Measurements from ENCODE around the gene SLC44A4. TPM values are rescaled to one million over a fixed set of nuclear protein-coding genes. Genes with fewer than 3 reads are reported as not detected.

SLC44A4 gene
- total and polyA plus RNA-seq, 9 of the 15 experiments (the other 6 are each of a cell fraction or from before 2014, with no cell fraction given): 7.9 to 18.6 (median 11.2) TPM

DNA sequence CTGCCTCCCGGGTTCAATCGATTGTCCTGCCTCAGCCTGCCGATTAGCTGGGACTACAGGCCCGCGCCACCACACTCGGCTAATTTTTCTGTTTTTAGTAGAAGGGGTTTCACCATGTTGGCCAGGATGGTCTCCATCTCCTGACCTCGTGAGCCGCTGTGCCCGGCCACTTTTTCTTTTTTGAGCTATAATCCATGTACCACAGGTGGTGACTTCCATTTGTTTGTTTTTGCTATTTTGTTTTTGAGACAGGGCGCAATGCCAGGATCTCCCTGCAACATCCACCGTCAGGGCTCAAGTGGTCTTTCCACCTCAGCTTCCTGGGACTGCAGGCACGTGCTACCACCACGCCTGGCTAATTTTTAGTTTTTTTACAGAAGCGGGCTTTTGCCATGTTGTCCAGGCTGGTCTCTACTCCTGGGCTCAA is 42.7 kb downstream of the SLC44A4 start (continued):
- TF ChIP-seq HNRNPUL1 (IDR thresholded peaks at IDR 0.05; ENCODE audit: low read length): no peak
- TF ChIP-seq, protein P1, sequence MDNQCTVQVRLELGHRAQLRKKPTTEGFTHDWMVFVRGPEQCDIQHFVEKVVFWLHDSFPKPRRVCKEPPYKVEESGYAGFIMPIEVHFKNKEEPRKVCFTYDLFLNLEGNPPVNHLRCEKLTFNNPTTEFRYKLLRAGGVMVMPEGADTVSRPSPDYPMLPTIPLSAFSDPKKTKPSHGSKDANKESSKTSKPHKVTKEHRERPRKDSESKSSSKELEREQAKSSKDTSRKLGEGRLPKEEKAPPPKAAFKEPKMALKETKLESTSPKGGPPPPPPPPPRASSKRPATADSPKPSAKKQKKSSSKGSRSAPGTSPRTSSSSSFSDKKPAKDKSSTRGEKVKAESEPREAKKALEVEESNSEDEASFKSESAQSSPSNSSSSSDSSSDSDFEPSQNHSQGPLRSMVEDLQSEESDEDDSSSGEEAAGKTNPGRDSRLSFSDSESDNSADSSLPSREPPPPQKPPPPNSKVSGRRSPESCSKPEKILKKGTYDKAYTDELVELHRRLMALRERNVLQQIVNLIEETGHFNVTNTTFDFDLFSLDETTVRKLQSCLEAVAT (IDR thresholded peaks at IDR 0.05): peak in 1 of 2 experiments; percentile 7; a peak in 2 of 4 replicates
- no peak for TF ChIP-seq SLC30A9 (CRISPR knock-in tag; IDR thresholded peaks at IDR 0.05)
- no peak for TF ChIP-seq MYBL2 (IDR thresholded peaks at IDR 0.05; ENCODE audit: low read depth)
- no peak for TF ChIP-seq MYBL2 (CRISPR knock-in tag; IDR thresholded peaks at IDR 0.05; ENCODE audit: borderline replicate concordance)
- no peak for TF ChIP-seq POLR2H (tag; IDR thresholded peaks at IDR 0.05; ENCODE audit: low read depth)
- TF ChIP-seq, protein P2, sequence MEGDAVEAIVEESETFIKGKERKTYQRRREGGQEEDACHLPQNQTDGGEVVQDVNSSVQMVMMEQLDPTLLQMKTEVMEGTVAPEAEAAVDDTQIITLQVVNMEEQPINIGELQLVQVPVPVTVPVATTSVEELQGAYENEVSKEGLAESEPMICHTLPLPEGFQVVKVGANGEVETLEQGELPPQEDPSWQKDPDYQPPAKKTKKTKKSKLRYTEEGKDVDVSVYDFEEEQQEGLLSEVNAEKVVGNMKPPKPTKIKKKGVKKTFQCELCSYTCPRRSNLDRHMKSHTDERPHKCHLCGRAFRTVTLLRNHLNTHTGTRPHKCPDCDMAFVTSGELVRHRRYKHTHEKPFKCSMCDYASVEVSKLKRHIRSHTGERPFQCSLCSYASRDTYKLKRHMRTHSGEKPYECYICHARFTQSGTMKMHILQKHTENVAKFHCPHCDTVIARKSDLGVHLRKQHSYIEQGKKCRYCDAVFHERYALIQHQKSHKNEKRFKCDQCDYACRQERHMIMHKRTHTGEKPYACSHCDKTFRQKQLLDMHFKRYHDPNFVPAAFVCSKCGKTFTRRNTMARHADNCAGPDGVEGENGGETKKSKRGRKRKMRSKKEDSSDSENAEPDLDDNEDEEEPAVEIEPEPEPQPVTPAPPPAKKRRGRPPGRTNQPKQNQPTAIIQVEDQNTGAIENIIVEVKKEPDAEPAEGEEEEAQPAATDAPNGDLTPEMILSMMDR (IDR thresholded peaks at IDR 0.05 in 2 of 3, conservative IDR thresholded peaks at IDR 0.05 in 1 of 3; ENCODE audit: insufficient read depth in 2 of 3, low read depth in 1 of 3, low read length in 3 of 3): 0 out of 6 replicates have a peak, but pooled peaks of 1 of the 3 experiments have one; percentile 2
- TF ChIP-seq, protein P3, sequence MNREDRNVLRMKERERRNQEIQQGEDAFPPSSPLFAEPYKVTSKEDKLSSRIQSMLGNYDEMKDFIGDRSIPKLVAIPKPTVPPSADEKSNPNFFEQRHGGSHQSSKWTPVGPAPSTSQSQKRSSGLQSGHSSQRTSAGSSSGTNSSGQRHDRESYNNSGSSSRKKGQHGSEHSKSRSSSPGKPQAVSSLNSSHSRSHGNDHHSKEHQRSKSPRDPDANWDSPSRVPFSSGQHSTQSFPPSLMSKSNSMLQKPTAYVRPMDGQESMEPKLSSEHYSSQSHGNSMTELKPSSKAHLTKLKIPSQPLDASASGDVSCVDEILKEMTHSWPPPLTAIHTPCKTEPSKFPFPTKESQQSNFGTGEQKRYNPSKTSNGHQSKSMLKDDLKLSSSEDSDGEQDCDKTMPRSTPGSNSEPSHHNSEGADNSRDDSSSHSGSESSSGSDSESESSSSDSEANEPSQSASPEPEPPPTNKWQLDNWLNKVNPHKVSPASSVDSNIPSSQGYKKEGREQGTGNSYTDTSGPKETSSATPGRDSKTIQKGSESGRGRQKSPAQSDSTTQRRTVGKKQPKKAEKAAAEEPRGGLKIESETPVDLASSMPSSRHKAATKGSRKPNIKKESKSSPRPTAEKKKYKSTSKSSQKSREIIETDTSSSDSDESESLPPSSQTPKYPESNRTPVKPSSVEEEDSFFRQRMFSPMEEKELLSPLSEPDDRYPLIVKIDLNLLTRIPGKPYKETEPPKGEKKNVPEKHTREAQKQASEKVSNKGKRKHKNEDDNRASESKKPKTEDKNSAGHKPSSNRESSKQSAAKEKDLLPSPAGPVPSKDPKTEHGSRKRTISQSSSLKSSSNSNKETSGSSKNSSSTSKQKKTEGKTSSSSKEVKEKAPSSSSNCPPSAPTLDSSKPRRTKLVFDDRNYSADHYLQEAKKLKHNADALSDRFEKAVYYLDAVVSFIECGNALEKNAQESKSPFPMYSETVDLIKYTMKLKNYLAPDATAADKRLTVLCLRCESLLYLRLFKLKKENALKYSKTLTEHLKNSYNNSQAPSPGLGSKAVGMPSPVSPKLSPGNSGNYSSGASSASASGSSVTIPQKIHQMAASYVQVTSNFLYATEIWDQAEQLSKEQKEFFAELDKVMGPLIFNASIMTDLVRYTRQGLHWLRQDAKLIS (CRISPR knock-in tag; IDR thresholded peaks at IDR 0.05): peak; percentile 23; the same call in 1 of the 2 replicates
- TF ChIP-seq MYC (IDR thresholded peaks at IDR 0.05; ENCODE audit: low read depth, low read length): peak; percentile 59; the same call in 1 of the 2 replicates
- no peak for TF ChIP-seq MYC (CRISPR knock-in tag; IDR thresholded peaks at IDR 0.05; ENCODE audit: borderline replicate concordance, low read depth)
- TF ChIP-seq C11orf30 (IDR thresholded peaks at IDR 0.05; ENCODE audit: low read depth): no peak
- no peak for TF ChIP-seq ZNF253 (CRISPR knock-in tag; conservative IDR thresholded peaks at IDR 0.05)
- TF ChIP-seq ELF2 (CRISPR knock-in tag; IDR thresholded peaks at IDR 0.05): no peak
- TF ChIP-seq, protein P4, sequence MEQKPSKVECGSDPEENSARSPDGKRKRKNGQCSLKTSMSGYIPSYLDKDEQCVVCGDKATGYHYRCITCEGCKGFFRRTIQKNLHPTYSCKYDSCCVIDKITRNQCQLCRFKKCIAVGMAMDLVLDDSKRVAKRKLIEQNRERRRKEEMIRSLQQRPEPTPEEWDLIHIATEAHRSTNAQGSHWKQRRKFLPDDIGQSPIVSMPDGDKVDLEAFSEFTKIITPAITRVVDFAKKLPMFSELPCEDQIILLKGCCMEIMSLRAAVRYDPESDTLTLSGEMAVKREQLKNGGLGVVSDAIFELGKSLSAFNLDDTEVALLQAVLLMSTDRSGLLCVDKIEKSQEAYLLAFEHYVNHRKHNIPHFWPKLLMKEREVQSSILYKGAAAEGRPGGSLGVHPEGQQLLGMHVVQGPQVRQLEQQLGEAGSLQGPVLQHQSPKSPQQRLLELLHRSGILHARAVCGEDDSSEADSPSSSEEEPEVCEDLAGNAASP (IDR thresholded peaks at IDR 0.05): no peak
- no peak for TF ChIP-seq KLF10 (CRISPR knock-in tag; IDR thresholded peaks at IDR 0.05)
- 0 out of 2 replicates have a peak, but pooled peaks have one; percentile 63 for TF ChIP-seq POLR2AphosphoS2 (IDR thresholded peaks at IDR 0.05; ENCODE audit: low read length)
- TF ChIP-seq SMARCC2 (IDR thresholded peaks at IDR 0.05; ENCODE audit: low read depth): no peak
- TF ChIP-seq GATA2 (CRISPR knock-in tag; IDR thresholded peaks at IDR 0.05): no peak
- TF ChIP-seq BCOR (IDR thresholded peaks at IDR 0.05): no peak
- TF ChIP-seq RBM15 (IDR thresholded peaks at IDR 0.05; ENCODE audit: insufficient read depth, low read length): no peak
